ENCODE results near the gene TCF21. TPM values are rescaled to one million over a fixed set of nuclear protein-coding genes. Genes with fewer than 3 reads are reported as not detected.
"Not testable (repeated sequence)": the region's sequence is repeated elsewhere in the genome, so short reads cannot be mapped to it uniquely, and the experiment has no call there.

TCF21 gene
- total and polyA plus RNA-seq, 2 experiments from 2014 or later = 8.2 to 10.1 TPM

GRCh38 chr6:133921249-133921859 lies 32.4 kb downstream of the TCF21 start:
- Histone ChIP-seq H3K9me3 (ENCODE audit: low read depth) (no peaks in the 10 kb centered on the region), H3K4me3 (no peak overlapping the region), H3K4me2 (no peak overlapping the region), H3K9me2 (replicated peaks; ENCODE audit: insufficient read depth) (no peaks in the 10 kb centered on the region), H2AFZ (no peak overlapping the region), H3K27me3 (peaks cover 7% of the 10 kb centered on the region), H3K4me1 (ENCODE audit: insufficient read depth) (no peaks in the 10 kb centered on the region), H3K79me2 (no peaks in the 10 kb centered on the region), H3K36me3 (replicated peaks; ENCODE audit: insufficient read depth, low read depth) (no peaks in the 10 kb centered on the region), H3K27ac (no peak overlapping the region), H4K20me1 (ENCODE audit: insufficient read depth, poor library complexity, severe bottlenecking) (no peaks in the 10 kb centered on the region)
- 30% methylated on average over 6 of the region's 6 CpGs for WGBS (ENCODE audit: low lambda C conversion rate, missing lambda C conversion rate)
- TF ChIP-seq EZH2 (IDR thresholded peaks at IDR 0.05; ENCODE audit: borderline replicate concordance) (no peak), CTCF (IDR thresholded peaks at IDR 0.05; ENCODE audit: poor library complexity) (peak; percentile 86)
- DNase-seq (ENCODE audit: low spot score) = peak; percentile 90

GRCh38 chr6:133923938-133924593 lies 35.2 kb downstream of the TCF21 start:
- H3K79me2 ChIP-seq = no peaks in the 10 kb centered on the region
- peak; percentile 93 for TF ChIP-seq CTCF (IDR thresholded peaks at IDR 0.05; ENCODE audit: poor library complexity)
- TF ChIP-seq EZH2 (IDR thresholded peaks at IDR 0.05; ENCODE audit: borderline replicate concordance) = no peak
- no peaks in the 10 kb centered on the region for H3K36me3 ChIP-seq (replicated peaks; ENCODE audit: insufficient read depth, low read depth)
- WGBS (ENCODE audit: low lambda C conversion rate, missing lambda C conversion rate) = 21% methylated on average over 6 of the region's 6 CpGs
- no peaks in the 10 kb centered on the region for H3K9me2 ChIP-seq (replicated peaks; ENCODE audit: insufficient read depth)
- no peak overlapping the region for H3K4me2 ChIP-seq
- peaks cover 9% of the 10 kb centered on the region for H3K27me3 ChIP-seq
- no peak overlapping the region for H3K4me3 ChIP-seq
- H3K27ac ChIP-seq = no peak overlapping the region
- H3K4me1 ChIP-seq (ENCODE audit: insufficient read depth) = no peaks in the 10 kb centered on the region
- H3K9me3 ChIP-seq (ENCODE audit: low read depth) = no peaks in the 10 kb centered on the region
- H2AFZ ChIP-seq = no peak overlapping the region
- DNase-seq (ENCODE audit: low spot score) = peak; percentile 82
- no peaks in the 10 kb centered on the region for H4K20me1 ChIP-seq (ENCODE audit: insufficient read depth, poor library complexity, severe bottlenecking)

- not testable (repeated sequence) for H3K9me2 ChIP-seq (replicated peaks; ENCODE audit: insufficient read depth); H3K27me3 ChIP-seq; H3K4me3 ChIP-seq; H4K20me1 ChIP-seq (ENCODE audit: insufficient read depth, poor library complexity, severe bottlenecking); H3K27ac ChIP-seq; H3K36me3 ChIP-seq (replicated peaks; ENCODE audit: insufficient read depth, low read depth); H3K79me2 ChIP-seq; H3K9me3 ChIP-seq (ENCODE audit: low read depth); H3K4me1 ChIP-seq (ENCODE audit: insufficient read depth); H3K4me2 ChIP-seq; DNase-seq (ENCODE audit: low spot score); H2AFZ ChIP-seq
- 77% methylated on average over 6 of the region's 6 CpGs for WGBS (ENCODE audit: low lambda C conversion rate, missing lambda C conversion rate)
Measured at GRCh38 chr6:133931221-133931620, 42.3 kb downstream of the TCF21 start.

GRCh38 chr6:133936352-133936751 lies 47.4 kb downstream of the TCF21 start:
- not testable (repeated sequence) for H3K9me2 ChIP-seq (replicated peaks; ENCODE audit: insufficient read depth); H3K36me3 ChIP-seq (replicated peaks; ENCODE audit: insufficient read depth, low read depth); H3K27ac ChIP-seq; H3K4me2 ChIP-seq; H4K20me1 ChIP-seq (ENCODE audit: insufficient read depth, poor library complexity, severe bottlenecking); DNase-seq (ENCODE audit: low spot score); H3K27me3 ChIP-seq; H2AFZ ChIP-seq; H3K79me2 ChIP-seq; H3K4me1 ChIP-seq (ENCODE audit: insufficient read depth); H3K9me3 ChIP-seq (ENCODE audit: low read depth); H3K4me3 ChIP-seq
- 97% methylated on average over 3 of the region's 3 CpGs for WGBS (ENCODE audit: low lambda C conversion rate, missing lambda C conversion rate)
